ENCODE results near the gene TAC4.
A peak's percentile ranks its signal among the peaks of the same experiment; 100 is the strongest.

TAC4 gene

DNA sequence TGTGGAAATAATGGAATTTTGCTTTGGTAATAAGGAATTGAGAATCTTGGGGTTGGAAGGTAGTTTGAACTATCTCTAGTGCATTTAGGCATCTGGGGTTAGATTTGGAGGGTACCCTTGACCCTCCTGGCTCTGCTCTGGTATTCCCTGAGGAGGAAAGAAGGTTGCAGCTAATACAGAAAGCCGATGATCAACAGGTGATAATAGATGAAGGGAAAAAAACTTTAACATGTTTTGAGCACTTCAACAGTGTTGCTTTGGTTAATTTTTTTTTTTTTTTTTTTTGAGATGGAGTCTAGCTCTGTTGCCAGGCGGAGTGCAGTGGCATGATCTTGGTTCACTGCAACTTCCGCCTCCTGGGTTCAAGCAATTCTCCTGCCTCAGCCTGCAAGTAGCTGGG is 54.6 kb downstream of the TAC4 start:
- peaks cover 19% of the 10 kb centered on the region for H4K20me1 ChIP-seq (ENCODE audit: low read depth, low read length)
- no peaks in the 10 kb centered on the region for H3F3A ChIP-seq (ENCODE audit: insufficient read depth)
- H3K4me2 ChIP-seq (ENCODE audit: low read depth, low read length, poor library complexity, severe bottlenecking) = no peak overlapping the region
- H3K27me3 ChIP-seq (ENCODE audit: low read length) = no peaks in the 10 kb centered on the region
- no peaks in the 10 kb centered on the region for H3K9me2 ChIP-seq (replicated peaks; ENCODE audit: insufficient read depth, low read length)
- peaks cover 66% of the 10 kb centered on the region for H3K79me2 ChIP-seq (ENCODE audit: insufficient read depth, low read length)
- no peak overlapping the region for H3K27ac ChIP-seq (ENCODE audit: low read depth, low read length)
- H3K36me3 ChIP-seq (ENCODE audit: low read length) = peaks cover 27% of the 10 kb centered on the region
- no peak overlapping the region for H3K9ac ChIP-seq (ENCODE audit: low read length)
- no peak overlapping the region for H2AFZ ChIP-seq (ENCODE audit: low read depth, low read length, severe bottlenecking)
- H3K9me3 ChIP-seq (ENCODE audit: insufficient read depth, low read length) = no peaks in the 10 kb centered on the region
- H3K4me3 ChIP-seq (ENCODE audit: insufficient read depth, low read length, poor library complexity, severe bottlenecking) = no peak overlapping the region
- no peak for TF ChIP-seq EZH2phosphoT487 (conservative IDR thresholded peaks at IDR 0.05; ENCODE audit: low read length)
- TF ChIP-seq, protein P1, sequence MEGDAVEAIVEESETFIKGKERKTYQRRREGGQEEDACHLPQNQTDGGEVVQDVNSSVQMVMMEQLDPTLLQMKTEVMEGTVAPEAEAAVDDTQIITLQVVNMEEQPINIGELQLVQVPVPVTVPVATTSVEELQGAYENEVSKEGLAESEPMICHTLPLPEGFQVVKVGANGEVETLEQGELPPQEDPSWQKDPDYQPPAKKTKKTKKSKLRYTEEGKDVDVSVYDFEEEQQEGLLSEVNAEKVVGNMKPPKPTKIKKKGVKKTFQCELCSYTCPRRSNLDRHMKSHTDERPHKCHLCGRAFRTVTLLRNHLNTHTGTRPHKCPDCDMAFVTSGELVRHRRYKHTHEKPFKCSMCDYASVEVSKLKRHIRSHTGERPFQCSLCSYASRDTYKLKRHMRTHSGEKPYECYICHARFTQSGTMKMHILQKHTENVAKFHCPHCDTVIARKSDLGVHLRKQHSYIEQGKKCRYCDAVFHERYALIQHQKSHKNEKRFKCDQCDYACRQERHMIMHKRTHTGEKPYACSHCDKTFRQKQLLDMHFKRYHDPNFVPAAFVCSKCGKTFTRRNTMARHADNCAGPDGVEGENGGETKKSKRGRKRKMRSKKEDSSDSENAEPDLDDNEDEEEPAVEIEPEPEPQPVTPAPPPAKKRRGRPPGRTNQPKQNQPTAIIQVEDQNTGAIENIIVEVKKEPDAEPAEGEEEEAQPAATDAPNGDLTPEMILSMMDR (IDR thresholded peaks at IDR 0.05; ENCODE audit: insufficient read depth, low read length, poor library complexity, severe bottlenecking) = no peak

DNA sequence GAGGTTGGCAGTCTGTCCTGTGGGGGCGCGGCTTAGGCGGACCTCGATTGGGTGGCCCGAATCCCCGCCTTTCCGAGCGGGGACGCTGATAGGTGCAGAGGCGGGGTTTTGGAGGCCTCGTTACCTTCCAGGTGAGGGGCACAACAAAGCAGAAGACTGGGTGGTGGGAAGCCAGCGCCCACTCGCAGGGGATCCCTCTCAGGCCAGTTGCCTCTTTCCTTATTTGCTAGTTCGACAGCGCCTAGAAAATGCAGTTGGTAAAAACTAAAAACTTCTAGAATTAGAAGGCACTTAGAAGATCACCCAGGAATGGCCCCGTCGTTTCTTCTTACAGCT is 58.7 kb downstream of the TAC4 start:
- Histone ChIP-seq H3K79me2 (ENCODE audit: insufficient read depth, low read length) (peaks cover 49% of the 10 kb centered on the region), H2AFZ (ENCODE audit: low read depth, low read length, severe bottlenecking) (no peak overlapping the region), H3K9ac (ENCODE audit: low read length) (no peak overlapping the region), H4K20me1 (ENCODE audit: low read depth, low read length) (peaks cover 15% of the 10 kb centered on the region), H3K9me2 (replicated peaks; ENCODE audit: insufficient read depth, low read length) (no peaks in the 10 kb centered on the region), H3K36me3 (ENCODE audit: low read length) (peaks cover 15% of the 10 kb centered on the region; the same call in 1 of the 2 replicates), H3F3A (ENCODE audit: insufficient read depth) (peaks cover 8% of the 10 kb centered on the region), H3K4me2 (ENCODE audit: low read depth, low read length, poor library complexity, severe bottlenecking) (peak overlapping the region; percentile 74), H3K9me3 (ENCODE audit: insufficient read depth, low read length) (no peaks in the 10 kb centered on the region), H3K27ac (ENCODE audit: low read depth, low read length) (no peak overlapping the region), H3K27me3 (ENCODE audit: low read length) (no peaks in the 10 kb centered on the region), H3K4me3 (ENCODE audit: insufficient read depth, low read length, poor library complexity, severe bottlenecking) (peak overlapping the region; percentile 89)
- no peak for TF ChIP-seq EZH2phosphoT487 (conservative IDR thresholded peaks at IDR 0.05; ENCODE audit: low read length)

DNA sequence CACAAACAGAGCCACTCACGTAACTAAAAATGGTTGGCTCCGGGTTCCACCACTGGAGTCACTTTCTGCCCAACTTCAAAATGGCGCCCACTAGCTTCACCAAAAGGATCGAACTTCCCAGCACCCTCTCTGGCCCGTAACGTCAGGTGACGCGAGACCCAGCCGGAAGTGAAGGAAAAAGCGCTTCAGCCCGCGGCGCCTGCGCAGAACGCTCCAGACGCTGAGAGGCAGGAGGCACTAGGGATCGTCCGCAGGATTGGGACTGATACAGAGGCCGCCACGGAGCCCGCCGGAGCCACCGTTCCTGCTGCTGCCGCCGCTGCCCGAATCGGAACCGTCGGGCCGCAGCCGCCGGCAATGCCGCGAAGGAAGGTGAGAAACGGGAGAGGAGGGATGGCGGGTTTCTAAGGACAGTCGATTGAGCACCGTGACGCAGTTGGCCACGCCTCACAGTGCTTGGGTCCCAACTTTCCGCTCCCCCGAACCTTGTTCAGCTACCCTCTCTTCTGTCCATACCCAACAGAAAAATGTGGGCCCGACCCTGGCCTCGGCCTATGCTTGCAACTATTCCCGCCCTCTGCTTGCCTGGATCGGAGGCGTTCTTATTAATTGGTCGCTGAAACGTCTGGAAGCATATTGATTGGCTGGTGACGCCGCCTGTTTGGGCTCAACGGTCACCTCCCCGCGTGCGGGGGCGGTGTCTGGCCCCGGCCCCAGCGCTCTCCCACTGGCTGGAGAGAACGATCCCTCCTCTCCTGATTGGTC is 59.2 kb downstream of the TAC4 start, which contains the start of gene KAT7:
Gene KAT7 (plus strand): TSS at position 204 of the 765 bp plus-strand sequence. CDS start 154 bp downstream, at position 358.
- Histone ChIP-seq H3K79me2 (ENCODE audit: insufficient read depth, low read length) (peaks cover 43% of the 10 kb centered on the region), H3K27ac (ENCODE audit: low read depth, low read length) (peak within 1 kb of the TSS; percentile 80), H3K4me3 (ENCODE audit: insufficient read depth, low read length, poor library complexity, severe bottlenecking) (peak within 1 kb of the TSS; percentile 89), H3K27me3 (ENCODE audit: low read length) (no peaks in the 10 kb centered on the region), H4K20me1 (ENCODE audit: low read depth, low read length) (peaks cover 15% of the 10 kb centered on the region), H3K9me2 (replicated peaks; ENCODE audit: insufficient read depth, low read length) (no peaks in the 10 kb centered on the region), H3K9me3 (ENCODE audit: insufficient read depth, low read length) (no peaks in the 10 kb centered on the region), H3K4me2 (ENCODE audit: low read depth, low read length, poor library complexity, severe bottlenecking) (peak within 1 kb of the TSS; percentile 74), H3K9ac (ENCODE audit: low read length) (peak within 1 kb of the TSS; percentile 83), H2AFZ (ENCODE audit: low read depth, low read length, severe bottlenecking) (peak within 1 kb of the TSS; percentile 82), H3K36me3 (ENCODE audit: low read length) (peaks cover 15% of the 10 kb centered on the region; the same call in 1 of the 2 replicates), H3F3A (ENCODE audit: insufficient read depth) (peaks cover 8% of the 10 kb centered on the region)
- TF ChIP-seq, protein P1 (IDR thresholded peaks at IDR 0.05; ENCODE audit: insufficient read depth, low read length, poor library complexity, severe bottlenecking) = no peak
- TF ChIP-seq EZH2phosphoT487 (conservative IDR thresholded peaks at IDR 0.05; ENCODE audit: low read length) = no peak

Data from SU-DHL-6 (cell line).